ENCODE measurements around the gene AK5.

DNA sequence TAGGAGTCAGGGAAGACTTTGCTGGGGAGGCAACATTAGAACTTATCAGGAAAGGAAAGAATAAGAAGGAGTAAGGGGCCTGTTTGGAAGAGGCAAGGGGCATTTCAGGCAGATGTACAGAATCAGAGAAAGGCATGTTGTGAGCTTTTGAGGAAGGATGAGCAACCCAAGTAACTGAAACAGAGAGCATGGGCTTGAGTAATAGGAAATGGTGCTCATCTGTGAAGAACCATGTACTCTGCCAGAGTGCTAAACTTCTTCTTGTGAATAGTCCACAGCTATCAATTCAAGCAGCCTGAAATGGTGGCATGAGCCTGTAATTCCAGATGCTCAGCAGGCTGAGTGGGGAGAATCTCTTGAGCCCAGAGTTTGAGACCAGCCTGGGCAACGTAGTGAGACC lies 43.4 kb upstream of the AK5 start:
- TF ChIP-seq, protein P1, sequence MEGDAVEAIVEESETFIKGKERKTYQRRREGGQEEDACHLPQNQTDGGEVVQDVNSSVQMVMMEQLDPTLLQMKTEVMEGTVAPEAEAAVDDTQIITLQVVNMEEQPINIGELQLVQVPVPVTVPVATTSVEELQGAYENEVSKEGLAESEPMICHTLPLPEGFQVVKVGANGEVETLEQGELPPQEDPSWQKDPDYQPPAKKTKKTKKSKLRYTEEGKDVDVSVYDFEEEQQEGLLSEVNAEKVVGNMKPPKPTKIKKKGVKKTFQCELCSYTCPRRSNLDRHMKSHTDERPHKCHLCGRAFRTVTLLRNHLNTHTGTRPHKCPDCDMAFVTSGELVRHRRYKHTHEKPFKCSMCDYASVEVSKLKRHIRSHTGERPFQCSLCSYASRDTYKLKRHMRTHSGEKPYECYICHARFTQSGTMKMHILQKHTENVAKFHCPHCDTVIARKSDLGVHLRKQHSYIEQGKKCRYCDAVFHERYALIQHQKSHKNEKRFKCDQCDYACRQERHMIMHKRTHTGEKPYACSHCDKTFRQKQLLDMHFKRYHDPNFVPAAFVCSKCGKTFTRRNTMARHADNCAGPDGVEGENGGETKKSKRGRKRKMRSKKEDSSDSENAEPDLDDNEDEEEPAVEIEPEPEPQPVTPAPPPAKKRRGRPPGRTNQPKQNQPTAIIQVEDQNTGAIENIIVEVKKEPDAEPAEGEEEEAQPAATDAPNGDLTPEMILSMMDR (IDR thresholded peaks at IDR 0.05; ENCODE audit: low read depth, low read length): no peak
- no peak for TF ChIP-seq EZH2phosphoT487 (IDR thresholded peaks at IDR 0.05; ENCODE audit: low read depth)

All from OCI-LY3 (cell line).